DOHH2 (cell line): ENCODE data around the gene RND3.

Experiments
- H3F3A ChIP-seq: fragments of 200-600 bp; sonication (generic), shearing (Covaris generic); 2 replicates; pipeline ENCODE4 v1.6.0; 2016; ENCODE audit warnings: antibody characterized with exemption, mild to moderate bottlenecking; ENCODE audit not compliant: control insufficient read depth, insufficient read depth
- H3K27ac ChIP-seq: fragments of 200-600 bp; sonication (generic); 2 replicates; pipeline ENCODE4 v1.5.1; 2014; ENCODE audit warnings: low read depth, mild to moderate bottlenecking, low read length, moderate library complexity
- H3K27me3 ChIP-seq: fragments of 200-600 bp; sonication (generic); 2 replicates; pipeline ENCODE4 v1.6.1; 2014; ENCODE audit warnings: mild to moderate bottlenecking, low read length, mixed read lengths; ENCODE audit not compliant: control insufficient read depth
- H3K36me3 ChIP-seq: fragments of 200-600 bp; sonication (generic); 2 replicates; pipeline ENCODE4 v1.6.1; 2014; ENCODE audit warnings: mild to moderate bottlenecking, low read length, moderate library complexity, mixed read lengths; ENCODE audit not compliant: control insufficient read depth
- H3K4me1 ChIP-seq: fragments of 200-600 bp; sonication (generic); 2 replicates; pipeline ENCODE4 v1.6.1; 2014; ENCODE audit warnings: mild to moderate bottlenecking, low read length, mixed read lengths; ENCODE audit not compliant: control insufficient read depth
- H3K4me2 ChIP-seq: fragments of 200-600 bp; sonication (generic); 2 replicates; pipeline ENCODE4 v1.6.0; 2014; ENCODE audit warnings: mild to moderate bottlenecking, low read length, moderate library complexity
- H3K4me3 ChIP-seq: fragments of 200-600 bp; sonication (generic); 2 replicates; pipeline ENCODE4 v1.5.1; 2014; ENCODE audit warnings: mild to moderate bottlenecking, low read length, mixed read lengths
- H3K79me2 ChIP-seq: fragments of 200-600 bp; sonication (generic); 2 replicates; pipeline ENCODE4 v1.6.1; 2014; ENCODE audit warnings: mild to moderate bottlenecking, low read length, mixed read lengths; ENCODE audit not compliant: control insufficient read depth
- H3K9me2 ChIP-seq: fragments of 200-600 bp; sonication (generic); replicated peaks from 2 replicates; pipeline ENCODE4 v1.6.1; 2014; ENCODE audit warnings: mild to moderate bottlenecking, low read length, mixed read lengths; ENCODE audit not compliant: control insufficient read depth
- H3K9me3 ChIP-seq: fragments of 200-600 bp; sonication (generic); 2 replicates; pipeline ENCODE4 v1.6.1; 2014; ENCODE audit warnings: antibody characterized with exemption, low read length, mixed read lengths; ENCODE audit not compliant: control insufficient read depth, insufficient read depth
- H4K20me1 ChIP-seq: fragments of 200-600 bp; sonication (generic); 2 replicates; pipeline ENCODE4 v1.6.0; 2014; ENCODE audit warnings: low read depth, mild to moderate bottlenecking, antibody characterized with exemption, low read length, moderate library complexity; ENCODE audit not compliant: control insufficient read depth, insufficient read depth
- EZH2phosphoT487 ChIP-seq: fragments of 200-600 bp; sonication (generic); IDR thresholded peaks from 2 replicates; pipeline ENCODE4 v1.6.1; 2017; ENCODE audit warnings: borderline replicate concordance, mild to moderate bottlenecking, antibody characterized with exemption, low read length, moderate library complexity, mixed read lengths
- TF ChIP-seq, protein P1 (sequence below): fragments of 200-600 bp; sonication (generic); IDR thresholded peaks from one replicate; pipeline ENCODE4 v1.5.1; 2014; ENCODE audit warnings: antibody characterized with exemption, mild to moderate bottlenecking, low read depth, low read length; ENCODE audit not compliant: poor library complexity, severe bottlenecking

RND3 gene

DNA sequence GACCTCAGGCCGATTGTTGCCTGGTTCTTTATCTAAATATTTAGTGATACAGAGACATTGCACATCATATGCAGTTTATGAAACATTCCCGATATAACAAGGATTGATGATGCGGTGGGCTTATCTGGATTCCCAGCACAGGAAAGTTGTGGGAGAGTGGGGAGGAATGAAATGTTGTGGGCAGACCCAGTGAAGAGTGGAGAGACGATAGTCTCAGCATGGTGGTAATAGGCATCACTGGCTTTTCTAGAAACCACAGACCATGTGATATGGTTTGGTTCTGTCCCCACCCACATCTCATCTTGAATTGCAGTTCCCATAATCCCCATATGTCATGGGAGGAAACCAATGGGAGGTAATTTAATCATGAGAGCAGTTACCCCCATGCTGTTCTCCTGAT, 34.8 kb upstream of the RND3 start:
- H3K4me3 ChIP-seq, result no peak overlapping the region
- H4K20me1 ChIP-seq, result no peaks in the 10 kb centered on the region
- H3F3A ChIP-seq, result no peaks in the 10 kb centered on the region
- no peaks in the 10 kb centered on the region for H3K79me2 ChIP-seq
- H3K27me3 ChIP-seq, result no peaks in the 10 kb centered on the region
- H3K36me3 ChIP-seq, result no peaks in the 10 kb centered on the region
- TF ChIP-seq, protein P1, sequence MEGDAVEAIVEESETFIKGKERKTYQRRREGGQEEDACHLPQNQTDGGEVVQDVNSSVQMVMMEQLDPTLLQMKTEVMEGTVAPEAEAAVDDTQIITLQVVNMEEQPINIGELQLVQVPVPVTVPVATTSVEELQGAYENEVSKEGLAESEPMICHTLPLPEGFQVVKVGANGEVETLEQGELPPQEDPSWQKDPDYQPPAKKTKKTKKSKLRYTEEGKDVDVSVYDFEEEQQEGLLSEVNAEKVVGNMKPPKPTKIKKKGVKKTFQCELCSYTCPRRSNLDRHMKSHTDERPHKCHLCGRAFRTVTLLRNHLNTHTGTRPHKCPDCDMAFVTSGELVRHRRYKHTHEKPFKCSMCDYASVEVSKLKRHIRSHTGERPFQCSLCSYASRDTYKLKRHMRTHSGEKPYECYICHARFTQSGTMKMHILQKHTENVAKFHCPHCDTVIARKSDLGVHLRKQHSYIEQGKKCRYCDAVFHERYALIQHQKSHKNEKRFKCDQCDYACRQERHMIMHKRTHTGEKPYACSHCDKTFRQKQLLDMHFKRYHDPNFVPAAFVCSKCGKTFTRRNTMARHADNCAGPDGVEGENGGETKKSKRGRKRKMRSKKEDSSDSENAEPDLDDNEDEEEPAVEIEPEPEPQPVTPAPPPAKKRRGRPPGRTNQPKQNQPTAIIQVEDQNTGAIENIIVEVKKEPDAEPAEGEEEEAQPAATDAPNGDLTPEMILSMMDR, result no peak
- no peak for TF ChIP-seq EZH2phosphoT487
- H3K9me2 ChIP-seq, result no peaks in the 10 kb centered on the region
- no peak overlapping the region for H3K4me2 ChIP-seq
- H3K9me3 ChIP-seq, result no peaks in the 10 kb centered on the region
- no peak overlapping the region for H3K27ac ChIP-seq
- H3K4me1 ChIP-seq, result no peaks in the 10 kb centered on the region

DNA sequence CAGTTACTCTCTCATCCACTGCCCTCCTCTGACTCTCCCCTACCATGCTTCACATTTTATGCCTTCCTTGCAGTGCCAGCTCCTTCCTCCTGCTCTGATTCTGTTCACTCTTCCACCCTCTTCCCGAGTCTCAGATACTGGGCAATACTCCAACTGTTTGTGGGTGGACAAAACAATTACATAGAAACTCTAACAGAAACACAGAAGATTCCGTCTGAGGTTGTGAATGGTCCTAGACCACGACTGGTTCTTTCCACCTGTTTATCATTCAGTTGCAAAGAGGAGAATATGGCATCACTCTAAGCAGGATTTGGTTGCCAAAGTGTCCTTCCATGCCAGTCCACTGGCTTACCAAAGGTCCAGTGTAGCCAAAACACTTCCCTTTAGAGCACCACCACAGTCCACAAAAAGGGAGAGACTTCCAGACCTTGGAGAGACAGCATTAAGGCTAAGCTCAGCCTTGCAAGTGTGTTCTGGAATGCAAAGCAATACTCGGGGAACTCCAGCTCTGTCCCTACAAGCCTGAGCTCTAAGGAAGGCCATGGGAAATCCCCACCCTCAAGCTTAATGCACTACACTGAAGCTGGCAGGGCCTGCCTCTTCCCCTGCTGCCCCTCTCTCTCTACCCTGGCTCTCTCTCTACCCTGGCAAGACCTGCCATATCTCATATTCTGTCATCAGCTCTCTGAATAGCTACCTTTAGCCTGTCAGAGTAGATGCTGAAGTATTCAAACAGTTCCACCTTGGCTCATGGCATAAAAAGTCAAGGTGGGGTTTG, 33.6 kb upstream of the RND3 start:
- Histone ChIP-seq H3K36me3 (no peaks in the 10 kb centered on the region), H3K4me2 (no peak overlapping the region), H3F3A (no peaks in the 10 kb centered on the region), H3K9me3 (no peaks in the 10 kb centered on the region), H3K4me1 (no peaks in the 10 kb centered on the region), H3K27me3 (no peaks in the 10 kb centered on the region), H4K20me1 (no peaks in the 10 kb centered on the region), H3K79me2 (no peaks in the 10 kb centered on the region), H3K9me2 (no peaks in the 10 kb centered on the region), H3K27ac (no peak overlapping the region), H3K4me3 (no peak overlapping the region)
- no peak for TF ChIP-seq EZH2phosphoT487
- TF ChIP-seq, protein P1, result no peak

DNA sequence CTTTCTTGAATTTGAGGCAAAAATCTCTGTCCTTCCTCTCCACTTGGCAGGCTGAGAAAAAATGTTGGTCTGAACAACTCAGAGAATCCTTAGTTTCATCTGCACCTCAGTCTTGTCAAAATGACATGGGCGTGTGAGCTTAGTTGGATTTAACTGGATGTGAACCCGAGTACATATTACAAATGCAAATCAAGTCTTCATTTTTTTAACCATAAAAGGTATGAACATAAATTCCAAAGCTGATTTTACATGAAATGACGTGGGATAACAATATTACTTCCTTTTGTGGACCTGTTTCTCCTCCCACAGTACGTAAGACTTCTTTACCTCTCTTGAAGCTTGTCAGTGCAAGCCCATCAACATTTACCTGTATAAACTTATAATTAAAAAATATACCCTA, 32.6 kb upstream of the RND3 start:
- Histone ChIP-seq H3K79me2 (no peaks in the 10 kb centered on the region), H3K9me2 (no peaks in the 10 kb centered on the region), H3F3A (no peaks in the 10 kb centered on the region), H3K27me3 (no peaks in the 10 kb centered on the region), H3K36me3 (no peaks in the 10 kb centered on the region), H3K9me3 (no peaks in the 10 kb centered on the region), H4K20me1 (no peaks in the 10 kb centered on the region), H3K27ac (no peak overlapping the region), H3K4me3 (no peak overlapping the region), H3K4me1 (no peaks in the 10 kb centered on the region), H3K4me2 (no peak overlapping the region)
- TF ChIP-seq, protein P1, result no peak
- no peak for TF ChIP-seq EZH2phosphoT487
